ENCODE measurements around the gene C14orf119. TPM values are rescaled to one million over a fixed set of nuclear protein-coding genes. Genes with fewer than 3 reads are reported as not detected.

The C14orf119 gene
- total and polyA plus RNA-seq, 9 of the 15 experiments (the other 6 are each of a cell fraction or from before 2014, with no cell fraction given), result 36.7 to 251 (median 51.8) TPM

DNA sequence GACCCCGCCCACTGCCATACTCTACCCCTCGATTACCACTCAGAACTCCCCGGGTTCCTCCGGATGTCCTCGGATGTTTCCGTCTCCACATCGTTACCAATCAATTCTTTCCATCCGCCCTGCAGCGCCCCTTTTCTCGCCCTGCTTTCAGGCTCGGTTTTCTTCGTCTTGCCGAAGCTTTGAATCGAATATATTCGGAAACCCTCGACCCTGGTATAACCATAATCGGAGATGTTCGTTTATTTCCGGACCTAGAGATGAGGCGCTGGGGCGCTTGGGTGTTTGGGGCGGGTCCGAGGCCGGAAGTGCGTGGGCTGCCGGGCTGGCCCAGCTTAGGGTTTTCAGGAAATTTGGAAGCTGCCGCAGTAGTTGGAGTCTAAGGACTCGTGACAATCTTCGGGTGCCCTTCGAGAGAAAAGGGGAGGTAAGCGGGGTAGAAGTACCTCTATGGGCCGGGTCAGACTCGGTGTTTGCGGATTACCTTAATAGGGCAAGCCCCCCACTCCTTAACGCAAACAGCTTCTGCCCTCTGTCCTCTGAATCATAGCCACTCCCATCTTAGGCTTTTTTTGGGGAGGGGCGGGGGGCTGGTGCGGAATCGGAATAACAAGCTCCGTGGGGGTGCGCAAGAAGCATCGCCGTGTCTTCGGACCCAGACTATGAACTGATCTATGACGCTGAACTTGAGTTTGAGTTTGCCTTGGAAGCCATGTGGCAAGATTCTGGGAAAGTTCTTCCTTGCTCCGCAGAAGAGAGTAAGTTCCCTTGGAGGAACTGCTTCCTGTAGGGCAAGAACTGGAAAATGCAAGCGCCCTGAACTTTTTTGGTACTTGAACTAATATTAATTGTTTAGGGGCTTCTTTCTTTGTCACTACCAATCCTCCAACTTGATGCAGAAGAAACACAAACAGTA lies at the start of gene C14orf119 (continued):
- TF ChIP-seq, protein P1, sequence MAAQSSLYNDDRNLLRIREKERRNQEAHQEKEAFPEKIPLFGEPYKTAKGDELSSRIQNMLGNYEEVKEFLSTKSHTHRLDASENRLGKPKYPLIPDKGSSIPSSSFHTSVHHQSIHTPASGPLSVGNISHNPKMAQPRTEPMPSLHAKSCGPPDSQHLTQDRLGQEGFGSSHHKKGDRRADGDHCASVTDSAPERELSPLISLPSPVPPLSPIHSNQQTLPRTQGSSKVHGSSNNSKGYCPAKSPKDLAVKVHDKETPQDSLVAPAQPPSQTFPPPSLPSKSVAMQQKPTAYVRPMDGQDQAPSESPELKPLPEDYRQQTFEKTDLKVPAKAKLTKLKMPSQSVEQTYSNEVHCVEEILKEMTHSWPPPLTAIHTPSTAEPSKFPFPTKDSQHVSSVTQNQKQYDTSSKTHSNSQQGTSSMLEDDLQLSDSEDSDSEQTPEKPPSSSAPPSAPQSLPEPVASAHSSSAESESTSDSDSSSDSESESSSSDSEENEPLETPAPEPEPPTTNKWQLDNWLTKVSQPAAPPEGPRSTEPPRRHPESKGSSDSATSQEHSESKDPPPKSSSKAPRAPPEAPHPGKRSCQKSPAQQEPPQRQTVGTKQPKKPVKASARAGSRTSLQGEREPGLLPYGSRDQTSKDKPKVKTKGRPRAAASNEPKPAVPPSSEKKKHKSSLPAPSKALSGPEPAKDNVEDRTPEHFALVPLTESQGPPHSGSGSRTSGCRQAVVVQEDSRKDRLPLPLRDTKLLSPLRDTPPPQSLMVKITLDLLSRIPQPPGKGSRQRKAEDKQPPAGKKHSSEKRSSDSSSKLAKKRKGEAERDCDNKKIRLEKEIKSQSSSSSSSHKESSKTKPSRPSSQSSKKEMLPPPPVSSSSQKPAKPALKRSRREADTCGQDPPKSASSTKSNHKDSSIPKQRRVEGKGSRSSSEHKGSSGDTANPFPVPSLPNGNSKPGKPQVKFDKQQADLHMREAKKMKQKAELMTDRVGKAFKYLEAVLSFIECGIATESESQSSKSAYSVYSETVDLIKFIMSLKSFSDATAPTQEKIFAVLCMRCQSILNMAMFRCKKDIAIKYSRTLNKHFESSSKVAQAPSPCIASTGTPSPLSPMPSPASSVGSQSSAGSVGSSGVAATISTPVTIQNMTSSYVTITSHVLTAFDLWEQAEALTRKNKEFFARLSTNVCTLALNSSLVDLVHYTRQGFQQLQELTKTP (IDR thresholded peaks at IDR 0.05; ENCODE audit: low read depth in 1 of 2, partially characterized antibody in 2 of 2), result peak in 1 of 2 experiments; percentile 67
- TF ChIP-seq ZNF77 (CRISPR knock-in tag; IDR thresholded peaks at IDR 0.05) (no peak), TAF7 (tag; IDR thresholded peaks at IDR 0.05) (peak; percentile 85), MAFK (IDR thresholded peaks at IDR 0.05; ENCODE audit: low read length) (0 out of 2 replicates have a peak, but pooled peaks have one; percentile 4), FOXJ3 (CRISPR knock-in tag; IDR thresholded peaks at IDR 0.05) (no peak), RNF2 (IDR thresholded peaks at IDR 0.05) (no peak), TFAM (CRISPR knock-in tag; conservative IDR thresholded peaks at IDR 0.05) (no peak), MAFG (tag; conservative IDR thresholded peaks at IDR 0.05) (no peak), IFI16 (CRISPR knock-in tag; IDR thresholded peaks at IDR 0.05) (no peak), MED1 (CRISPR knock-in tag; IDR thresholded peaks at IDR 0.05; ENCODE audit: borderline replicate concordance) (no peak), KDM1A (IDR thresholded peaks at IDR 0.05) (no peak), ELF4 (CRISPR knock-in tag; IDR thresholded peaks at IDR 0.05) (0 out of 2 replicates have a peak, but pooled peaks have one; percentile 42), PURB (CRISPR knock-in tag; IDR thresholded peaks at IDR 0.05; ENCODE audit: low read depth) (no peak), ZNF717 (CRISPR knock-in tag; IDR thresholded peaks at IDR 0.05) (no peak), RAD21 (CRISPR knock-in tag; conservative IDR thresholded peaks at IDR 0.05 in 1 of 2, IDR thresholded peaks at IDR 0.05 in 1 of 2) (no peak), RFX1 (IDR thresholded peaks at IDR 0.05) (no peak), YBX1 (IDR thresholded peaks at IDR 0.05) (no peak), ARID1B (IDR thresholded peaks at IDR 0.05) (no peak; the same call in 1 of the 2 replicates)
- TF ChIP-seq, protein P2, sequence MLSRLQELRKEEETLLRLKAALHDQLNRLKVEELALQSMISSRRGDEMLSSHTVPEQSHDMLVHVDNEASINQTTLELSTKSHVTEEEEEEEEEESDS (CRISPR knock-in tag; IDR thresholded peaks at IDR 0.05), result no peak
- TF ChIP-seq, protein P3, sequence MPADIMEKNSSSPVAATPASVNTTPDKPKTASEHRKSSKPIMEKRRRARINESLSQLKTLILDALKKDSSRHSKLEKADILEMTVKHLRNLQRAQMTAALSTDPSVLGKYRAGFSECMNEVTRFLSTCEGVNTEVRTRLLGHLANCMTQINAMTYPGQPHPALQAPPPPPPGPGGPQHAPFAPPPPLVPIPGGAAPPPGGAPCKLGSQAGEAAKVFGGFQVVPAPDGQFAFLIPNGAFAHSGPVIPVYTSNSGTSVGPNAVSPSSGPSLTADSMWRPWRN (IDR thresholded peaks at IDR 0.05; ENCODE audit: low read depth), result no peak
- TF ChIP-seq, protein P4, sequence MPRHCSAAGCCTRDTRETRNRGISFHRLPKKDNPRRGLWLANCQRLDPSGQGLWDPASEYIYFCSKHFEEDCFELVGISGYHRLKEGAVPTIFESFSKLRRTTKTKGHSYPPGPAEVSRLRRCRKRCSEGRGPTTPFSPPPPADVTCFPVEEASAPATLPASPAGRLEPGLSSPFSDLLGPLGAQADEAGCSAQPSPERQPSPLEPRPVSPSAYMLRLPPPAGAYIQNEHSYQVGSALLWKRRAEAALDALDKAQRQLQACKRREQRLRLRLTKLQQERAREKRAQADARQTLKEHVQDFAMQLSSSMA (CRISPR knock-in tag; IDR thresholded peaks at IDR 0.05), result no peak
- TF ChIP-seq, protein P5, sequence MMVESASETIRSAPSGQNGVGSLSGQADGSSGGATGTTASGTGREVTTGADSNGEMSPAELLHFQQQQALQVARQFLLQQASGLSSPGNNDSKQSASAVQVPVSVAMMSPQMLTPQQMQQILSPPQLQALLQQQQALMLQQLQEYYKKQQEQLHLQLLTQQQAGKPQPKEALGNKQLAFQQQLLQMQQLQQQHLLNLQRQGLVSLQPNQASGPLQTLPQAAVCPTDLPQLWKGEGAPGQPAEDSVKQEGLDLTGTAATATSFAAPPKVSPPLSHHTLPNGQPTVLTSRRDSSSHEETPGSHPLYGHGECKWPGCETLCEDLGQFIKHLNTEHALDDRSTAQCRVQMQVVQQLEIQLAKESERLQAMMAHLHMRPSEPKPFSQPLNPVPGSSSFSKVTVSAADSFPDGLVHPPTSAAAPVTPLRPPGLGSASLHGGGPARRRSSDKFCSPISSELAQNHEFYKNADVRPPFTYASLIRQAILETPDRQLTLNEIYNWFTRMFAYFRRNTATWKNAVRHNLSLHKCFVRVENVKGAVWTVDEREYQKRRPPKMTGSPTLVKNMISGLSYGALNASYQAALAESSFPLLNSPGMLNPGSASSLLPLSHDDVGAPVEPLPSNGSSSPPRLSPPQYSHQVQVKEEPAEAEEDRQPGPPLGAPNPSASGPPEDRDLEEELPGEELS (CRISPR knock-in tag; IDR thresholded peaks at IDR 0.05; ENCODE audit: borderline replicate concordance), result no peak

All from K562 (cell line).